Testis (tissue), 3 donors: ENCODE results near the gene ATP1A1. TPM values are rescaled to one million over a fixed set of nuclear protein-coding genes. Genes with fewer than 3 reads are reported as not detected.

Experiments used
- DNase-seq: peaks from one replicate; pipeline ENCODE4 v3.0.0-alpha.2; 2019
- H3K27ac ChIP-seq, 2 donors: fragments of 200-600 bp; sonication (generic); one replicate each; pipeline ENCODE4 v1.5.1; 2019
- H3K27me3 ChIP-seq: fragments of 200-600 bp; sonication (generic); one replicate; pipeline ENCODE4 v1.5.1; 2019
- H3K36me3 ChIP-seq: fragments of 200-600 bp; sonication (generic); one replicate; pipeline ENCODE4 v1.5.1; 2017; ENCODE audit warnings: low read depth; ENCODE audit errors: missing control alignments
- H3K4me1 ChIP-seq: fragments of 200-600 bp; sonication (generic); one replicate; pipeline ENCODE4 v1.5.1; 2019
- H3K4me3 ChIP-seq, 2 donors: fragments of 200-600 bp; sonication (generic); one replicate each; pipeline ENCODE4 v1.5.1; 2017 to 2019
- H3K9me3 ChIP-seq: fragments of 200-600 bp; sonication (generic); one replicate; pipeline ENCODE4 v1.5.1; 2017
- CTCF ChIP-seq, 3 experiments: fragments of 450-650 bp in 2 of 3; fragments of 200-600 bp in 1 of 3; sonication (generic) in 1 of 3; IDR thresholded peaks; one replicate each; pipeline ENCODE4 v1.5.1; 2016 to 2019; ENCODE audit warnings: antibody characterized with exemption in 3 of 3, mild to moderate bottlenecking in 2 of 3, moderate library complexity in 1 of 3
- POLR2A ChIP-seq: fragments of 450-650 bp; IDR thresholded peaks from one replicate; pipeline ENCODE4 v1.6.1; 2017; ENCODE audit warnings: antibody characterized with exemption, mild to moderate bottlenecking, moderate library complexity
- WGBS, 2 donors: methylation state at CpG; one replicate each; pipeline ENCODE4 v1.1.5; 2018; 5-methylcytosine and 5-hydroxymethylcytosine counted together
- intact Hi-C: fragments of 100-400 bp; cut with DNase I; formaldehyde crosslinking; loops from one replicate; pipeline ENCODE4 v1.15.1; 2023; ENCODE audit warnings: low total_unique reads
- polyA plus RNA-seq: library from polyadenylated mRNA; stranded (reverse); fragments of 350-450 nt; fragmentation: Illumina TruSeq; extraction: RNeasy Lipid Tissue Mini Kit (QIAGEN cat#74804); gene quantifications from one replicate; pipeline ENCODE4 v1.2.3, GENCODE V29; 2014; ENCODE audit warnings: low read depth, low replicate concordance; ENCODE audit not compliant: insufficient read depth
- small RNA-seq, 2 donors: library from RNA; depleted of rRNA; stranded (forward); fragments of <200 nt; gene quantifications; one replicate each; pipeline ENCODE3, GENCODE V24; 2016
- total RNA-seq, 2 donors: library from RNA; depleted of rRNA; stranded (reverse); fragments of >200 nt; gene quantifications; one replicate each; pipeline ENCODE4 v1.2.3, GENCODE V29; 2016

ATP1A1 gene
- total and polyA plus RNA-seq, 3 donors from 2014 or later: 394 to 561 (median 444) TPM

- Histone ChIP-seq H3K36me3 (no peaks in the 10 kb centered on the region), H3K27ac (no peak overlapping the region), H3K4me3 (no peak overlapping the region), H3K4me1 (no peaks in the 10 kb centered on the region), H3K9me3 (no peaks in the 10 kb centered on the region), H3K27me3 (no peaks in the 10 kb centered on the region)
- intact Hi-C loops: no loop called here
- DNase-seq: no peak
- TF ChIP-seq POLR2A (no peak), CTCF (IDR thresholded peaks at IDR 0.05) (no peak)
- 81 to 89% methylated on average over 4 of the region's 4 CpGs for WGBS, 2 donors
These were observed 80.9 kb downstream of the ATP1A1 start for GRCh38 chr1:116453906-116454305.

Small RNA genes within 50 kb of the gene (small RNA-seq; reads per million reads assigned to genes)
- gene RF00019: 0 reads per million in 2 donors
- 0 reads per million in 2 donors for gene RNU6-817P

Other genes with a start within 250 kb of the ATP1A1 start
- gene CD58, start 197.8 kb downstream of the ATP1A1 start, total RNA-seq: 10 to 100 TPM; 11.4 to 14.9 TPM
- gene CD58, start 197.8 kb downstream of the ATP1A1 start, polyA plus RNA-seq: 15.0 TPM